ENCODE measurements around the gene MRPL14. TPM values are rescaled to one million over a fixed set of nuclear protein-coding genes. Genes with fewer than 3 reads are reported as not detected.

Gene MRPL14
- total and polyA plus RNA-seq, 4 donors: 34.6 to 118 (median 40.9) TPM

- Histone ChIP-seq H3K36me3 (ENCODE audit: control insufficient read depth in 4 of 4, insufficient read depth in 3 of 4, low read depth in 1 of 4, low read length in 3 of 4) (peaks cover 14 to 45% (median 29%) of the 10 kb centered on the region in 4 donors), H3K27me3 (ENCODE audit: control insufficient read depth in 4 of 4, insufficient read depth in 4 of 4, low read length in 3 of 4) (peaks cover 0 to 2% (median 0%) of the 10 kb centered on the region in 4 donors), H3K9ac (ENCODE audit: low read depth in 1 of 2, low read length in 2 of 2) (no peak overlapping the region), H3K4me3 (ENCODE audit: low read depth in 1 of 3, low read length in 3 of 3) (no peak overlapping the region), H3K4me1 (ENCODE audit: control insufficient read depth in 4 of 4, insufficient read depth in 4 of 4, low read length in 3 of 4) (peaks cover 6 to 23% (median 13%) of the 10 kb centered on the region in 4 donors), H3K9me3 (ENCODE audit: control insufficient read depth in 4 of 4, low read length in 3 of 4) (no peaks in the 10 kb centered on the region), H3K27ac (ENCODE audit: low read depth in 1 of 2, low read length in 2 of 2) (no peak overlapping the region)
- peak; percentile 30 for DNase-seq (ENCODE audit: low spot score)
- 92% methylated on average over 10 of the region's 10 CpGs for WGBS
- TF ChIP-seq RAD21 (IDR thresholded peaks at IDR 0.05) (no peak), REST (IDR thresholded peaks at IDR 0.05) (no peak), TAF1 (conservative IDR thresholded peaks at IDR 0.05) (no peak), YY1 (IDR thresholded peaks at IDR 0.05) (no peak), ATF3 (IDR thresholded peaks at IDR 0.05) (no peak), GABPA (IDR thresholded peaks at IDR 0.05 in 1 of 2, conservative IDR thresholded peaks at IDR 0.05 in 1 of 2) (no peak), NR2F2 (IDR thresholded peaks at IDR 0.05) (no peak), HNF4A (conservative IDR thresholded peaks at IDR 0.05) (no peak), FOXA2 (IDR thresholded peaks at IDR 0.05) (no peak), MAX (IDR thresholded peaks at IDR 0.05) (no peak), HNF4G (IDR thresholded peaks at IDR 0.05) (no peak), RXRA (IDR thresholded peaks at IDR 0.05) (no peak), FOXA1 (IDR thresholded peaks at IDR 0.05) (no peak), CTCF (IDR thresholded peaks at IDR 0.05; ENCODE audit: low read depth, low read length, missing input control) (no peak), SP1 (IDR thresholded peaks at IDR 0.05) (no peak), JUND (IDR thresholded peaks at IDR 0.05) (no peak), EGR1 (IDR thresholded peaks at IDR 0.05; ENCODE audit: low read depth in 2 of 2) (no peak), ZBTB33 (IDR thresholded peaks at IDR 0.05) (no peak)
Observed at GRCh38 chr6:44146685-44147084, 19.4 kb upstream of the MRPL14 start.

All from liver (tissue), 9 donors.